HG02588 (cell line): ENCODE data around the gene ASTL.

Source experiments
- ATAC-seq: cut with Tn5 transposase; IDR thresholded peaks from one replicate; pipeline ENCODE4 v1.9.1; 2021; ENCODE audit warnings: mild to moderate bottlenecking, moderate library complexity; ENCODE audit not compliant: unreplicated experiment

Gene ASTL

GRCh38 chr2:96083989-96084857 lies 54.1 kb downstream of the ASTL start:
- no peak for ATAC-seq

DNA sequence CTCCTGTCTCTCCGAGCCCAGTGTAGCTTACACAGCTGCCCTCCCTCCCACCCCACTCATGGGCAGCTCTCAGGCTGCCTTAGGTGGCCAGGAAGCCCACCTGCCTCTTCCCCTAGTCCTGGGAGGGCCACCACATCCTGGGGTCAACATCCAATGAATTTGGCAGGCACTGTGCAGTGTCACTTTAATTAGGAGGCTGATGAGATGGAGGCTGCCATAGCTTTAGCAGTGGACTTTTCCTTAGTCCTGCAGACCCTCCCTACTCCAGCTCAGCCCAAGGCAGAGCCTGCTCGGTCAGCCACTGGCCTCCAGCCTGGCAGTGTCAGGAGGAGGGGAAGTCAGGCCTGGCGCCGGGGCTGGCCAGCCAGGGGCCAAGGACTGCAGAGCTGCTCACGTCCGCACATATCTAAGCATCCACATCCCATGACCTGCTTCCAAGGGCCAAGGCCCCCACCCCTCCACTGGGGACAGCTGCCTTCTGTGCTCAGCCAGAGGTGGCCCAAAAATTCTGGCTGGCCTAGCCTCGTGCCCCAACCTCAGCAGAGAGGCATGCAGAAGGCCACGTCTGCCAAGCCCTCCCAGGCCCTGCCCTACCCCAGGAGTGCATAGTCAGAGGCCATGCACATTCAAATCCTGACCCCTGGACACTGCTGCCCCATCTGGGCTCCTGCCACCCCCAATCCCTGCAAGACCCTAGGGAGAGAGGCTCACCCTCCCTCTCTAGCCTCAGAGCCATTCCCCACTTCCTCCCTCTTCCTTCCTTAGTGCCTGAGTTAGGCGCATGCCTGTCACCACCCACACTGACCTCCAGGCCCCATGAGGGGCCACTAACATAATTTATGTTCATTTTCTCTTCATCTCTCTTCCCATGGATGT lies 55.0 kb downstream of the ASTL start:
- no peak for ATAC-seq

- ATAC-seq: no peak
Measured at GRCh38 chr2:96082211-96083063, 55.9 kb downstream of the ASTL start.

GRCh38 chr2:96081042-96081441 lies 57.3 kb downstream of the ASTL start:
- ATAC-seq: no peak

DNA sequence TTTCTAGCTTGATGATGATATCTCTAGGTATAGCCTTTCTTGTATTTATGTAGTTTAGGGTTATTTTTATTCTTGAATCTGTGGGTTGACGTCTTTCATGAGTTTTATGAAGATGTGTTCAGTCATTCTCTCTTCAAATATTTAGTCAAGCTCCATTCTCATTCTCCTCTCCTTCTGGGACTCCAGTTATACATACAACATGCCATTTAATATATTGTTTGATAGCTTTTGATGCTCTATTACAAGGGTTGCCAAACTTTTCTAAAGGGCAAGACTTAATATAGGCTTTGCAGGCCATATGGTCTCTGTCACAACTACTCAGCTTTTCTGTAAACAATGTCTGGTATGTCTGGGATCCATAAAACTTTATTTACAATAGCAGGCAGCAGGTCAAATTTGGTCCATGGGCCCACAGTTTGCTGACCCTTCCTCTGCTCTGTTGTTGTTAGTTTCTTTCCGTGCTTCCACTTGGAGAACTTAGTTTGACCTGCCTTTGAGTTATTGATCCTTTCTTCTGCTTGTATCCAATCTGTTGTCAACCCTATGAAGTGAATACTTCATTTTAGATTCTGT lies 63.0 kb downstream of the ASTL start:
- no peak for ATAC-seq

DNA sequence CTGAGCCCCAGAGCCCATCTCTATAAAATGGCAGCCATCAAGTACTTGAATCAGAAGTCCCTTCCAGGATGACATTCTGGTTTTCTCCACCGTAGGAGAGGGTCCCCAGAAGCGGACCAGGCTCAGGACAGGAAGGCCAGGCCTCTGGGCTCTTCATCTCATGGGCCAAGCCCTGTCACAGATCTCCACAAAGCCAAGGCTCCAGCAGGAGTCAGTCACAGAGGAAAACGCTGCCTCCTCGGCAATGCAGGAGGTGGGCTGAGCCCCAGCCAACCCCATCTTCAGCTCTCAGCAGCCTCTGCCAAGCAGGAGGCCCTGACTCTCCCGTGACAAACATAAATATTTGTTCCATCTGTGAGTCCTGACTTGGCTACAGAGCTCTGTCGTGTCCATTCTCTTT lies 64.1 kb downstream of the ASTL start:
- no peak for ATAC-seq

GRCh38 chr2:96073170-96073775 lies 65.0 kb downstream of the ASTL start:
- no peak for ATAC-seq
